IMR-90 (cell line): ENCODE data around the gene ORC6. TPM values are rescaled to one million over a fixed set of nuclear protein-coding genes. Genes with fewer than 3 reads are reported as not detected.

Experiments used
- ATAC-seq: fragments of 200-7000 bp; cut with Tn5 transposase; 2 replicates; pipeline ENCODE4 v1.9.1; 2020; ENCODE audit warnings: low read depth, mild to moderate bottlenecking, moderate library complexity
- BruUV-seq: library from RNA; stranded (reverse); fragments of 400-500 nt; replicated peaks from 2 replicates; lab custom pipeline; 2021; lab: Mats Ljungman, UMichigan
- CTCF ChIA-PET: fragments of 300-600 bp; formaldehyde crosslinking; extraction: SDS; loops from one replicate; lab custom pipeline; 2021; ENCODE audit warnings: antibody characterized with exemption; lab: Yijun Ruan, JAX
- POLR2A ChIA-PET: fragments of 300-600 bp; sonication (Branson Sonifier 250); formaldehyde crosslinking; loops from one replicate; lab custom pipeline; 2022; ENCODE audit warnings: antibody characterized with exemption; ENCODE audit not compliant: unreplicated experiment; lab: Charles Lee
- DNase-seq: peaks from one replicate; pipeline ENCODE4 v3.0.0; 2013
- H2AFZ ChIP-seq: replicated peaks from 2 replicates; pipeline ENCODE3; 2013; ENCODE audit warnings: low read length, mild to moderate bottlenecking; ENCODE audit not compliant: poor library complexity
- H2AK5ac ChIP-seq: 2 replicates; pipeline ENCODE4 v1.6.1; 2013; ENCODE audit warnings: low read depth, low read length, inconsistent platforms
- H2AK9ac ChIP-seq: replicated peaks from 2 replicates; pipeline ENCODE3; 2013; ENCODE audit warnings: mild to moderate bottlenecking, low read depth, low read length, moderate library complexity; ENCODE audit not compliant: poor library complexity
- H2BK120ac ChIP-seq: 2 replicates; pipeline ENCODE4 v1.6.1; 2013; ENCODE audit warnings: low read depth, low read length, inconsistent platforms
- H2BK15ac ChIP-seq: 3 replicates; pipeline ENCODE4 v1.6.1; 2013; ENCODE audit warnings: low read depth, low read length, inconsistent platforms
- H2BK20ac ChIP-seq: 2 replicates; pipeline ENCODE4 v1.6.1; 2013; ENCODE audit warnings: low read depth, mild to moderate bottlenecking, inconsistent platforms, low read length, moderate library complexity
- H2BK5ac ChIP-seq: 2 replicates; pipeline ENCODE4 v1.6.1; 2013; ENCODE audit warnings: mild to moderate bottlenecking, low read depth, low read length, inconsistent platforms; ENCODE audit not compliant: poor library complexity, severe bottlenecking
- H3K14ac ChIP-seq: replicated peaks from 2 replicates; pipeline ENCODE4 v1.6.1; 2013; ENCODE audit warnings: low read depth, low read length, inconsistent platforms
- H3K18ac ChIP-seq: 2 replicates; pipeline ENCODE4 v1.6.1; 2013; ENCODE audit warnings: low read depth, low read length, control low read depth
- H3K23ac ChIP-seq: 2 replicates; pipeline ENCODE4 v1.6.1; 2013; ENCODE audit warnings: low read depth, low read length, inconsistent platforms
- H3K27ac ChIP-seq: 2 replicates; pipeline ENCODE4 v1.5.1; 2013; ENCODE audit warnings: mild to moderate bottlenecking, control low read depth, low read length; ENCODE audit not compliant: insufficient read depth
- H3K27me3 ChIP-seq: 2 replicates; pipeline ENCODE4 v1.6.1; 2013; ENCODE audit warnings: low read length; ENCODE audit not compliant: control insufficient read depth, insufficient read depth
- H3K36me3 ChIP-seq: 2 replicates; pipeline ENCODE4 v1.6.1; 2013; ENCODE audit warnings: low read length, mixed read lengths; ENCODE audit not compliant: control insufficient read depth, insufficient read depth
- H3K4ac ChIP-seq: 2 replicates; pipeline ENCODE4 v1.6.1; 2013; ENCODE audit warnings: low read depth, low read length, inconsistent platforms
- H3K4me1 ChIP-seq: 2 replicates; pipeline ENCODE4 v1.6.1; 2013; ENCODE audit warnings: low read length, mixed read lengths; ENCODE audit not compliant: control insufficient read depth, insufficient read depth
- H3K4me2 ChIP-seq: 2 replicates; pipeline ENCODE4 v1.6.1; 2013; ENCODE audit warnings: low read depth, mild to moderate bottlenecking, control low read depth, low read length, moderate library complexity
- H3K4me3 ChIP-seq: 2 replicates; pipeline ENCODE4 v1.5.1; 2013; ENCODE audit warnings: low read depth, mild to moderate bottlenecking, control low read depth, low read length, moderate library complexity; ENCODE audit not compliant: insufficient read depth
- H3K56ac ChIP-seq: 2 replicates; pipeline ENCODE4 v1.6.1; 2013; ENCODE audit warnings: low read length, inconsistent platforms; ENCODE audit not compliant: insufficient read depth; ENCODE audit errors: extremely low read depth
- H3K79me1 ChIP-seq, 2 experiments: 2 replicates each; pipeline ENCODE4 v1.6.1; 2013; ENCODE audit warnings: low read length in 2 of 2, inconsistent platforms in 1 of 2, low read depth in 1 of 2
- H3K9ac ChIP-seq: 2 replicates; pipeline ENCODE4 v1.6.1; 2013; ENCODE audit warnings: low read depth, low read length, control low read depth
- H3K9me1 ChIP-seq: 2 replicates; pipeline ENCODE4 v1.6.1; 2013; ENCODE audit warnings: low read length, inconsistent platforms; ENCODE audit not compliant: insufficient read depth
- H3K9me3 ChIP-seq: 2 replicates; pipeline ENCODE4 v1.6.1; 2013; ENCODE audit warnings: low read length; ENCODE audit not compliant: control insufficient read depth, insufficient read depth
- H4K20me1 ChIP-seq: 2 replicates; pipeline ENCODE4 v1.6.1; 2013; ENCODE audit warnings: low read length, inconsistent platforms; ENCODE audit not compliant: insufficient read depth
- H4K5ac ChIP-seq: 2 replicates; pipeline ENCODE4 v1.6.1; 2013; ENCODE audit warnings: mild to moderate bottlenecking, low read depth, low read length, control low read depth
- H4K8ac ChIP-seq, 2 experiments: 2 replicates each; pipeline ENCODE4 v1.6.1; 2013; ENCODE audit warnings: low read depth in 2 of 2, low read length in 2 of 2, control low read depth in 1 of 2, inconsistent platforms in 1 of 2
- H4K91ac ChIP-seq: 2 replicates; pipeline ENCODE4 v1.6.1; 2013; ENCODE audit warnings: low read depth, low read length, inconsistent platforms; ENCODE audit not compliant: insufficient read depth
- BHLHE40 ChIP-seq: fragments of 150-350 bp; IDR thresholded peaks from 2 replicates; pipeline ENCODE4 v1.6.1; 2016; ENCODE audit warnings: mild to moderate bottlenecking, low read depth, low read length
- CEBPB ChIP-seq: IDR thresholded peaks from 2 replicates; pipeline ENCODE4 v1.6.1; 2012; ENCODE audit warnings: low read depth, low read length, improper control_type of control experiment
- CHD1 ChIP-seq: IDR thresholded peaks from 2 replicates; pipeline ENCODE4 v1.6.1; 2012; ENCODE audit warnings: low read depth, low read length, improper control_type of control experiment
- CTCF ChIP-seq: conservative IDR thresholded peaks from 2 replicates; pipeline ENCODE4 v1.5.1; 2012; ENCODE audit warnings: mild to moderate bottlenecking, low read depth, low read length, improper control_type of control experiment
- FOS ChIP-seq: fragments of 150-350 bp; IDR thresholded peaks from 2 replicates; pipeline ENCODE4 v1.6.1; 2016; ENCODE audit warnings: low read depth, low read length
- MAFK ChIP-seq: IDR thresholded peaks from 2 replicates; pipeline ENCODE4 v1.6.1; 2012; ENCODE audit warnings: low read depth, low read length, improper control_type of control experiment
- MAZ ChIP-seq: IDR thresholded peaks from 2 replicates; pipeline ENCODE4 v1.6.1; 2012; ENCODE audit warnings: low read depth, mild to moderate bottlenecking, low read length, improper control_type of control experiment, moderate library complexity, borderline replicate concordance
- MXI1 ChIP-seq: IDR thresholded peaks from 2 replicates; pipeline ENCODE4 v1.6.1; 2012; ENCODE audit warnings: low read depth, mild to moderate bottlenecking, low read length, moderate library complexity, borderline replicate concordance
- NFE2L2 ChIP-seq: fragments of 150-350 bp; IDR thresholded peaks from 2 replicates; pipeline ENCODE4 v1.6.1; 2016; ENCODE audit warnings: low read depth, mild to moderate bottlenecking, low read length
- POLR2A ChIP-seq: IDR thresholded peaks from 2 replicates; pipeline ENCODE4 v1.6.1; 2012; ENCODE audit warnings: mild to moderate bottlenecking, low read depth, low read length
- RAD21 ChIP-seq: IDR thresholded peaks from 2 replicates; pipeline ENCODE4 v1.6.1; 2012; ENCODE audit warnings: low read length, improper control_type of control experiment
- RCOR1 ChIP-seq: IDR thresholded peaks from 2 replicates; pipeline ENCODE4 v1.6.1; 2012; ENCODE audit warnings: mild to moderate bottlenecking, low read length, improper control_type of control experiment; ENCODE audit not compliant: insufficient replicate concordance
- RFX5 ChIP-seq: IDR thresholded peaks from 2 replicates; pipeline ENCODE4 v1.8.0; 2012; ENCODE audit warnings: low read depth, mild to moderate bottlenecking, low read length, moderate library complexity
- SMC3 ChIP-seq: fragments of 150-350 bp; IDR thresholded peaks from 2 replicates; pipeline ENCODE4 v1.6.1; 2016; ENCODE audit warnings: low read depth, mild to moderate bottlenecking, antibody characterized with exemption, low read length, moderate library complexity
- WGBS, 2 experiments: methylation state at CpG; one replicate each; pipeline versions ENCODE4 v1.1.5 to v1.1.7; 2013; ENCODE audit warnings: missing lambda C conversion rate in 2 of 2; ENCODE audit not compliant: insufficient read length in 1 of 2; ENCODE audit errors: extremely low coverage in 2 of 2; 5-methylcytosine and 5-hydroxymethylcytosine counted together
- dilution Hi-C: fragments of 300-500 bp; cut with HindIII; formaldehyde crosslinking; loops from one replicate; pipeline ENCODE4 v1.14.3; 2018; ENCODE audit warnings: low sequenced_read_pairs; ENCODE audit not compliant: unreplicated experiment
- in situ Hi-C: fragments of 300-500 bp; cut with MboI; formaldehyde crosslinking; loops from 3 replicates; pipeline ENCODE4 v1.14.3; 2019; ENCODE audit warnings: low sequenced_read_pairs, inconsistent platforms, mixed read lengths
- intact Hi-C: fragments of 100-400 bp; cut with micrococcal nuclease; formaldehyde crosslinking; loops from 2 replicates; pipeline ENCODE4 v1.10.0; 2022
- polyA plus RNA-seq, 3 experiments: library from polyadenylated mRNA; depleted of rRNA; stranded (reverse); fragments of >200 nt; gene quantifications; 2 replicates each; pipeline ENCODE4 v1.2.3, GENCODE V29; 2012; ENCODE audit warnings: low replicate concordance in 1 of 3
- total RNA-seq: library from RNA; depleted of rRNA; stranded (reverse); fragments of >200 nt; gene quantifications from 2 replicates; pipeline ENCODE4 v1.2.3, GENCODE V29; 2012
- TF ChIP-seq, protein P1 (sequence below): fragments of 150-350 bp; IDR thresholded peaks from 2 replicates; pipeline ENCODE4 v1.6.1; 2017; ENCODE audit warnings: mild to moderate bottlenecking, antibody characterized with exemption, low read length, low read depth
- TF ChIP-seq, protein P2 (sequence below): fragments of 150-350 bp; IDR thresholded peaks from 2 replicates; pipeline ENCODE4 v1.6.1; 2016; ENCODE audit warnings: low read depth, mild to moderate bottlenecking, low read length, moderate library complexity, borderline replicate concordance

Gene ORC6
- total and polyA plus RNA-seq, 2 of the 4 experiments (the other 2 are of a cell fraction), result 9.0 to 15.9 TPM

DNA sequence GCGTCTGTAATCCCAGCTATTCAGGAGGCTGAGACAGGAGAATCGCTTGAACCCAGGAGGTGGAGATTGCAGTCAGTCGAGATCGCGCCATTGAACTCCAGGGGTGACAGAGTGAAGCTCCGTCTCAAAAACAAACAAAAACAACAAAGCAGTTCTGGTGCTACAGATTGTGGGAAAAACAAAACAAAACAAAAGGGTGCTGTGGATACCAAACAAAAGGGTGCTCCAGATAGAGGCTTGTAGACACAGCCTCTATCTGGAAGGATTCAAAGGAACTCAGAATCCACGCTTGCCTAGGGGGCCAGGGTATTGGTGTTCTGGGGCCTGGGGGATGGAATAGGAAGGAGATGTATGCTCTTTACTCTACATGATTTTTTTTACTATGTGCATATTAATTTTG, 56.2 kb downstream of the ORC6 start:
- no TSS peak for BruUV-seq
- Histone ChIP-seq H3K4me3 (no peak overlapping the region), H3K4me2 (no peak overlapping the region), H3K9me1 (peaks cover 2% of the 10 kb centered on the region; the same call in 1 of the 2 replicates), H2AK9ac (no peak overlapping the region), H3K36me3 (no peaks in the 10 kb centered on the region), H3K27me3 (no peaks in the 10 kb centered on the region), H3K14ac (no peak overlapping the region), H3K27ac (no peak overlapping the region), H2AK5ac (no peak overlapping the region), H3K18ac (no peak overlapping the region), H3K9ac (no peak overlapping the region), H2BK120ac (no peak overlapping the region), H3K23ac (no peak overlapping the region), H2BK5ac (no peak overlapping the region), H2BK15ac (no peak overlapping the region), H3K9me3 (no peaks in the 10 kb centered on the region), H3K4me1 (peaks cover 18% of the 10 kb centered on the region), H3K56ac (no peak overlapping the region), H4K91ac (no peak overlapping the region), H4K8ac (no peak overlapping the region), H3K79me1 (no peaks in the 10 kb centered on the region), H4K20me1 (no peaks in the 10 kb centered on the region), H2AFZ (no peak overlapping the region), H2BK20ac (no peak overlapping the region), H4K5ac (no peak overlapping the region), H3K4ac (no peak overlapping the region)
- POLR2A ChIA-PET, result no interaction called here
- ATAC-seq (no peak), DNase-seq (no peak)
- no CpG with 5 or more reads among the region's 7 CpGs for WGBS, 2 experiments
- TF ChIP-seq MAZ (no peak), RCOR1 (no peak), FOS (no peak), CEBPB (no peak), NFE2L2 (no peak), RFX5 (no peak), BHLHE40 (no peak), RAD21 (no peak), SMC3 (no peak), CHD1 (no peak), MAFK (no peak), MXI1 (no peak), POLR2A (no peak), CTCF (no peak)
- TF ChIP-seq, protein P1, sequence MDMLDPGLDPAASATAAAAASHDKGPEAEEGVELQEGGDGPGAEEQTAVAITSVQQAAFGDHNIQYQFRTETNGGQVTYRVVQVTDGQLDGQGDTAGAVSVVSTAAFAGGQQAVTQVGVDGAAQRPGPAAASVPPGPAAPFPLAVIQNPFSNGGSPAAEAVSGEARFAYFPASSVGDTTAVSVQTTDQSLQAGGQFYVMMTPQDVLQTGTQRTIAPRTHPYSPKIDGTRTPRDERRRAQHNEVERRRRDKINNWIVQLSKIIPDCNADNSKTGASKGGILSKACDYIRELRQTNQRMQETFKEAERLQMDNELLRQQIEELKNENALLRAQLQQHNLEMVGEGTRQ, result no peak
- TF ChIP-seq, protein P2, sequence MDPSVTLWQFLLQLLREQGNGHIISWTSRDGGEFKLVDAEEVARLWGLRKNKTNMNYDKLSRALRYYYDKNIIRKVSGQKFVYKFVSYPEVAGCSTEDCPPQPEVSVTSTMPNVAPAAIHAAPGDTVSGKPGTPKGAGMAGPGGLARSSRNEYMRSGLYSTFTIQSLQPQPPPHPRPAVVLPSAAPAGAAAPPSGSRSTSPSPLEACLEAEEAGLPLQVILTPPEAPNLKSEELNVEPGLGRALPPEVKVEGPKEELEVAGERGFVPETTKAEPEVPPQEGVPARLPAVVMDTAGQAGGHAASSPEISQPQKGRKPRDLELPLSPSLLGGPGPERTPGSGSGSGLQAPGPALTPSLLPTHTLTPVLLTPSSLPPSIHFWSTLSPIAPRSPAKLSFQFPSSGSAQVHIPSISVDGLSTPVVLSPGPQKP, result no peak
- intact Hi-C loops, result no loop called here
- CTCF ChIA-PET, result no interaction called here
- in situ Hi-C loops, result no loop called here
- dilution Hi-C loops, result no loop called here
